HL-60/S4 (cell line): ENCODE data around the gene TAF9B.
"Not testable (repeated sequence)": the region's sequence is repeated elsewhere in the genome, so short reads cannot be mapped to it uniquely, and the experiment has no call there.

Source experiments
- in situ Hi-C: fragments of 300-500 bp; cut with MboI; formaldehyde crosslinking; loops from 2 replicates; pipeline ENCODE4 v1.14.3; 2022; ENCODE audit warnings: low sequenced_read_pairs

TAF9B gene, protein sequence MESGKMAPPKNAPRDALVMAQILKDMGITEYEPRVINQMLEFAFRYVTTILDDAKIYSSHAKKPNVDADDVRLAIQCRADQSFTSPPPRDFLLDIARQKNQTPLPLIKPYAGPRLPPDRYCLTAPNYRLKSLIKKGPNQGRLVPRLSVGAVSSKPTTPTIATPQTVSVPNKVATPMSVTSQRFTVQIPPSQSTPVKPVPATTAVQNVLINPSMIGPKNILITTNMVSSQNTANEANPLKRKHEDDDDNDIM

DNA sequence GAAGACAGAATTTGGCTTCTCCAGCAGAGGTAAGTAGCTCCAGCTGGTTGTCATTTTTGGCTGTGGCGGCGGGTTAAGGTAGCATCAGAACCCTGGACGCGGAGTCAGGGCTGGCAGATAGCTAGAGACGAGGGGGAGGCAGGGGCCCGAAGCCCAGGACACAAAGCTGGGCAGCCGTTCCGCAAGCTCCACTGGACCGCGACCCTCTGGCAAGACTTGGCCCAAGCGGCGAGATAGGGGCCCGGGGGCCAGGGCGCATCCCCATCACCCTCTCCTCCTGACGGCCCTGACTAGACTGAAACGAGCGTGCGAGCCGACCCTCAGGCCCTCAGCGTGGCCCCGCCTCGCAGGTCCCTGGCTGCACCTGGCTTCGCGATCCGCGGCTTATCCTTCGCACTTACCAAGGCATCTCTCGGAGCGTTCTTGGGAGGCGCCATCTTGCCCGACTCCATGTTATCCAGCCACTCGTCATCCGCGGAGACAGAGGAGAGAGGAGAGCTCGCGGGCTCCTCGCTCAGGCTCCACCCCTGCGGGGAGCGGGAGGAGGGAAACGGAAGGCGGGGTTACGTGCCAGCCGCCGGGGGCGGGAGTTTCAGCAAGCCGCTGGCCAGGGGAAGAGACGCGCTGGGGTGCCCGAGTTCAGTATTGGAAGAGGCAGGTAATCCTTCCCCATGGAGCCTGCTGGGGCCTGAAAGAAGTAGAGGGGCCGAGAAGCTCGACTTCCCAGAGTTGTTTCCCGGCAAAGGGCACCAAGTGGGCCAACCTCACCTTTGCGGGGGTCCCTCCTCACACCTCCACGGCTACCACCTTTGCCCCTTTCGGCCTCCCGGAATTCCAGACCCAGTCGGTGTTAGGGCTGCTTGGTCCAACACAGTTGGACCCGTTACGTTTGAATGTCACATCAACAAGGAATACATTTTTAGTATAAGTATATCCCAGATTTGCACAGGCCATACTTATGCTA lies at the start of gene TAF9B:
Gene TAF9B, minus strand, starts transcription at position 491 of the 964 bp plus-strand sequence. Its CDS starts 39 bp downstream, at position 452.
- in situ Hi-C loops, result no loop called here

DNA sequence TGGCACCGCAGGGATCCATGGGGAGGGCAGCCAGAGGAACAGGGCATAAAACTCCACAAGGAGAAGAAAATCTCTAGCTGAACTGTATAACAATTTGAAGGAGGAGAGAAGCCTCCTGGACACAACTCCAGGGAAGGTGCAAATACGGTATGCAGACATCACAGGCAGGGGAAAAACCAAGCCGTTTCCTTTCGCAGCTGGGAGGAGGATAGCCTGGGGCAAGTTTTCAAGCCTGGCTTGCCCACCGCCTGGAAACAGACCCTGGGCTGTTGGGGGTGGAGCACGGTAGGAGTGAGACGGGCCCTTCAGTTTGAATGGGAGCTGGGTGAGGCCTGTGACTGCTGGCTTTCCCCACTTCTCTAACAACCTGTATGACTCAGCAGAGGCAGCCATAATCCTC lies 43.4 kb upstream of the TAF9B start:
- in situ Hi-C loops, result no loop called here

DNA sequence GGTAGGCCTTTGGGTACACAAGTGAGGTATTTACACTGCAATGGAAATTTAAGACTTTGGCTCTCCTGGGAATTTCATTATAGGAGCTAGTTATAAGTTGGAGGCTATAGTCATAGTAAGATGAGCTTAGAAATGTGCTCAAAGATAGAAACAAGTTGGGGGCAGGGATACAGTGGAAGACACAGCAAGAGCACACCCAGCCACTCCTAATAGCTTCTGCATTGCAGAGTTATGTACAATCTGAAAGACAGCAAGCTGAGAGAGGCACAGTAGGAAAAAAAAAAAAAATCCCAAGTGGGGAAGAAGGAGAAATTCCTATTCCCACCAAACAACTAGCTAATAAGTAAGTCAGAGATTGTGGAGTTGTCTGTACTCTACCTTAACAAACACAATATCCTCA lies 41.9 kb upstream of the TAF9B start:
- in situ Hi-C loops, result no loop called here

DNA sequence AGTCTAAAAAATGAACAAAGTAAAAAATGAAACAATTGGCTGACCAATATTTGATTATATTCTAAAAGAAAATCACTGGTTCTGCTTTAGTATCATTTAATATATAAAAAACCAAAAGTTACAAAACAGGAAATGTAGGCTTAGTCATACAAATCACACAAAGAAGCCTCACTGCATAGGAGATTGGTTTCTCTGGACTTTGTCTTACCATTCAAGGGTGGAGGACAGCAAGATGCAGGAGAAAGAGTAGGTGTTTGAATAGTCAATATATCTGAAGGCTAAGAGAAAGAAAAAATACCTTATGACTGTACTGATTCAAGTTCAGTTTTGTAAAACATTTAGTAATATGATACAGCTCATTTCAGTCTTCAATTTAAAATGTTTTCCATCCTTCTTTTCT lies 28.6 kb upstream of the TAF9B start:
- in situ Hi-C loops, result no loop called here

DNA sequence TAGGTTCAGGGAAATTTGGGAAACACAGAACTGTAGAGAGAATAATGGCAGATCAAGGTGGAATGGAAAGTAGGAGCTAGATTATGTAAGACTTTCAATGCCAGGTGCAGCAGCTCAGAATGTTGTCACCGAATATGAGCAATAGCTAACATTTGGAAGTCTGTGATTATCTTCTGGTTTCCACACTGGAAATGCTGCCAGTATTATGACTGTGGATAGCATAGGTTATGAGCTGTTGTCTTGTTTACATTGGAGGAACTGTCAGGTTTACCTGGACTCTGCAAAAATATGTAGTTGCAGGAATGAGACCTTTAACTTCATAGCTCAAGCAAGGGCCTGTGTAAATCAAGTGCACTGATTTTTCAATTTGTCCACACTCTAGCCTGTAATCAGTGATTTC lies 26.0 kb upstream of the TAF9B start:
- in situ Hi-C loops, result no loop called here

DNA sequence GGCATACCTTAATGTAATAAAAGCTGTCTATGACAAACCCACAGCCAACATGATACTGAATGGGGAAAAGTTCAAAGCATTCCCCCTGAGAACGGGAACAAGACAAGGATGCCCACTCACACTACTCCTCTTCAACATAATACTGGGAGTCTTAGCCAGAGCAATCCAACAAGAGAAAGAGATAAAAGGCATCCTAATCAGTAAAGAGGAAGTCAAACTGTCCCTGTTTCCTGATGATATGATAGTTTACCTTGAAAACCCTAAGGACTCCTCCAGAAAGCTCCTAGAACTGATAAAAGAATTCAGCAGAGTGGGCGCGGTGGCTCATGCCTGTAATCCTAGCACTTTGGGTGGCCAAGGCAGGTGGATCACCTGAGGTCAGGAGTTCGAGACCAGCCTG lies 23.7 kb upstream of the TAF9B start:
- in situ Hi-C loops, result not testable (repeated sequence)

DNA sequence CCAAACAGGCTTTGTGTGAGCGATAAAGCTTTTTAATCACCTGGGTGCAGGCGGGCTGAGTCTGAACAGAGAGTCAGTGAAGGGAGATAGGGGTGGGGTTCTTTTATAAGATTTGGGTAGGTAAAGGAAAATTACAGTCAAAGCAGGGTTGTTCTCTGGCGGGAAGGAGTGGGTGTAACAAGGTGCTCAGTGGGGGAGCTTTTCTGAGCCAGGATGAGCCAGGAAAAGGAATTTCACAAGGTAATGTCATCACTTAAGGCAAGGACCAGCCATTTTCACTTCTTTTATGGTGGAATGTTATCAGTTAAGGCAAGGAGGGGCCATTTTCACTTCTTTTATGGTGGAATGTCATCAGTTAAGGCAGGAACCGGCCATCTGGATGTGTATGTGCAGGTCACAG lies 21.3 kb upstream of the TAF9B start:
- in situ Hi-C loops, result not testable (repeated sequence)

DNA sequence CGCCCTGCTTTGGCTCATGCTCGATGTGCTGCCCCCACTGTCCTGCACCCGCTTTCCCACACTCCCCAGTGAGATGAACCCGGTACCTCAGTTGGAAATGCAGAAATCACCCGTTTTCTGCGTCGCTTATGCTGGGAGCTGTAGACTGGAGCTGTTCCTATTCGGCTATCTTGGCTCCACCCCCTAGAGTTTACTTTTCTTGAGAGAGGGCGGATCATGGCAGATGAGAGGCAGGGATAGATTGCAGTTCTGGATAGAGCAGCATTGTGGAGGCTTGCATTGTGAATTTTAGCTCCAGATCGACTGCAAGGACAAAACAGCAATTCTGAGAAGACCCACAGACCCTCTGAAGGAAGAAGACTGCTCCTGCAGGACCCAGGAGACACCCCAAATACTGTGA lies 18.4 kb upstream of the TAF9B start:
- in situ Hi-C loops, result not testable (repeated sequence)

DNA sequence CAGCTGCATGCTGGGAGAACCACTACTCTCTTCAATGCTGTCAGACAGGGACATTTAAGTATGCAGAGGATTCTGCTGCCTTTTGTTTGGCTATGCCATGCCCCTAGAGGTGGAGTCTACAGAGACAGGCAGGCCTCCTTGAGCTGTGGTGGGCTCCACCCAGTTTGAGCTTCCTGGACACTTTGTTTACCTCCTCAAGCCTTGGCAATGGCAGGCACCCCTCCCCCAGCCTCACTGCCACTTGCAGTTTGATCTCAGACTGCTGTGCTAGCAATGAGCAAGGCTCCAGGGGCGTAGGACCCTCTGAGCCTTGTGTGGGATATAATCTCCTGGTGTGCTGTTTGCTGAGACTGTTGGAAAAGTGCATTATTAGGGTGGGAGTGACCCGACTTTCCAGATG lies 17.9 kb upstream of the TAF9B start:
- in situ Hi-C loops, result not testable (repeated sequence)

DNA sequence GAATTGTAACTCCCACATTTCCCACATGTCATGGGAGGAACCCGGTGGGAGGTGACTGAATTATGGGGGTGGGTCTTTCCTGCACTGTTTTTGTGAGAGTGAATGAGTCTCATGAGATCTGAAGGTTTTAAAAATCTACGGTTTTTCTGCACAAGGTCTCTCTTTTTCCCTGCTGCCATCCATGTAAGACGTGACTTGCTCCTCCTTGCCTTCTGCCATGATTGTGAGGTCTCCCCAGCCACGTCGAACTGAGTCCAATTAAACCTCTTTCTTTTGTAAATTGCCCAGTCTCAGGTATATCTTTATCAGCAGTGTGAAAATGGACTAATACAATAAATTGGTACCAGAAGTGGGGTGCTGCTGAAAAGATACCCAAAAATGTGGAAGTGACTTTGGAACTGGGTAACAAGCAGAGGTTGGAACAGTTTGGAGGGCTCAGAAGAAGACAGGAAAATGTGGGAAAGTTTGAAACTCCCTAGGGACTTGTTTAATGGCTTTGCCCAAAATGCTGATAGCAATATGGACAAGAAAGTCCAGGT lies 7.6 kb upstream of the TAF9B start:
- in situ Hi-C loops, result not testable (repeated sequence)

DNA sequence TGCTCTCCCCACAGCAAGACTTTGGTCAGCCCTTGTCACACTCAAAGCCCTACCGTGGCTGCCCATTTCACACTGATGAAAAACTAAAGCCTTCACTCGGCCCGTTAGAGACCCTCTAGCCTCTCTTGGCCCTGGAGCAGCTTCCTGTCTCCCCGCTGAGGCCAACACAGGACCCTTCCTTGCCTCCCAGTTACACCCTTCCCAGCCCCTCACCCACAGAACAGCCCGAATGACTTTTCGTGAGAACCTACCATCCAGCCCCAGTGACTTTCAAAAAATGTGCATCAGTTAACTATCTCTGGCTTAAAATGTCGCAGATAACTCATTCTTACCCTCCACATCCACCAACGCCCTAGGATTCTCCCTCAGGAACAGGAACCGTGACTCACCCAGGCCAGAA lies 756 bp upstream of the TAF9B start:
- in situ Hi-C loops, result no loop called here

DNA sequence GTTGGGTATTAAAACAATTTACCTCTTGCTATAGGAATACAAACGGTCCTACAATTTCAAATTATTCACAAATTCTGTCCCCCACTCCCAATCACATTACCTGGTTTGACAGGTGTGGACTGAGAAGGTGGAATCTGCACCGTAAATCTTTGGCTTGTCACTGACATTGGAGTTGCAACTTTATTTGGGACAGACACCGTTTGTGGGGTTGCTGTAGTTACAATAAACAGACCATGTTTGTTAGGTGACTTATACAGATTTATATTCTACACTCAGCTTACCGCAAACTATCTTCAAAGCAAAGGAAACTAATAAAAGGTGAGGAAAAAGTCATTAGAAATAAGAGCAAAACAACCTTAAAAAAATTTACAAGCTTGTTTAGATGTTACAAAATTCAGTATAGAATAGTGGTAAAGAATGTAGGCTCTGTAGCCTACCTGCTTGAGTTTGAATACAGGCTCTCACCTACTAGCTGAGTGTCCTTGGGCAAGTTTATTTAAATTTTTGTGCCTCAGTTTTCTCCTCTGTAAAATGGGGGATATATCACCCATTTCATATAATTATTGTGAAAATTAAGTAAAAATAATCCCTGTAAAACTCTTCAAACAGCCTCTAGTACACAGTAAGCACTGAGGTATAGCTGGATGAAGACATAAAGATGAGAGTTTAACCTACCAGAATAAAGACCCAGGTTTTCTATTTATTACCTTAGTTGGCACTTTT lies 6.1 kb downstream of the TAF9B start:
- in situ Hi-C loops, result no loop called here

DNA sequence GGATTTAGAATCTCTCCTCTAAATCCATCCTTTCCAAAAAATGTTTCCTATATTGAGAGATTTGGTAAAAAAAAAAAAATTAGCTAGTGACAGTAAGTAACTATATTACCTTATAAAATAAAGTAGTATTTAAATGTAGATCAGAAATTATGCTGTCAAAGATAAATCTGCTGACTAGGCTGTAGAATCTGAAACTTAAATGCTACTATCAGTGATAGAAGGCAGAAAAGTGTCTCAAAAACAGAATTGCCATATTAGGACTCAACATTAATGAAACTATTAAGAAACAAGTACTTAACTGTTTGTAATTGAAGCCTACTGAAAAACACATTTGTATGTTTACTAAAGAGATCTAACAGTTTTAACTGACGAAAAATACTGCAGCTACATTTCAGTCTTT lies 8.3 kb downstream of the TAF9B start:
- in situ Hi-C loops, result no loop called here

DNA sequence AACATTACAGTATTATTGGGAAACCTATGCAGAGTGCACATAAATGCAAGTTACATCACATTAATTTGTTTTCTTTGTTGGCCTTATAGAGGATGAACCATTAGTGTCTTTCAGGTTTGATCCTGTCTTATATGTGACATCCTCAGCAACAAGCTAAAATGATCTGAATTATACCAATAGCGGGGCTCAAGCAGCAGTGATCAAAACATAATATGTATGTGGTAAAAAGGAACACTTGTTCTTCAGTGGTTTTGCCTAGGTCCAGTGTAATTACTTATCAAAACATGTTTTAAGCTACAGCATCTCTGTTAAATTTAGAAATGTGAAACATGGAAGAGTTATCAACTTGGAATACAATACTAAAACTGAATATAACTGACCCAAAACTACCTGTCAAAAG lies 9.1 kb downstream of the TAF9B start:
- in situ Hi-C loops, result no loop called here

DNA sequence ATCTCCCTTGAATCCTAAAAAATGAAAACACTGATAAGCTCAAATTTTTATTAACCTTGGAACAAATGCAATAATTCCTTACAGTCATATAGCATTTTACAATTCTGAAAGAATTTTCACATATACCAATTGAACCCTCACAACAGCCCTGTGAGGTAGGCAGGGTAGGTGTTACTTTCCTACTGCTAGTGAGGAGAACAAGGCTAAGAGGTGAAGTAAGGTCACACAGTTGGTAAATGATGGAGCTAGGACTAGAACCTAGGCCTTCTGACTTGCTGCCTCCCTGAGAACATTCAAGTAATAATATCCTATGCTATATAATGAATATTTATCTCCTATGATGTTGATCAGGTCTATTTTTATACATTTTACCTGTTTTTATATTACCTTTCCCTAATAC lies 9.7 kb downstream of the TAF9B start:
- in situ Hi-C loops, result no loop called here

DNA sequence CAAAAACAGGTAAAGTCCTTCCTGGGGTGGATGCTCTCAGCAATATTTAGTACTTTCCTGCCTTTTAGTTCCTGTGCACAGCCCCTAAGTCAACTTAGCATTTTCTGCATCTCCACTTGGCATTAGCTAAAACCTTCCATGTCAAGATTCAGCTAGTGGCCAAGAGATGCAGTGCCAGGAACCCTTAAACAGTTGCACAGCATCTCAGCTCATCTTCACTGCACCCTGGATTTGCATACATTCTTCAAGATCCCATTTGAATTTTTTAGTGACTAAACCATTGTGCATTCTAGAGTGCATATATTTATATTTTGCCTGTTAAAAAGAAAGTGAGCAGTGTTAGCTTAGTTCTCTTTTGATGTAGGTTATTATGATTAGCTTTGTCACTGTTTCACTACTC lies 13.7 kb downstream of the TAF9B start:
- in situ Hi-C loops, result not testable (repeated sequence)

DNA sequence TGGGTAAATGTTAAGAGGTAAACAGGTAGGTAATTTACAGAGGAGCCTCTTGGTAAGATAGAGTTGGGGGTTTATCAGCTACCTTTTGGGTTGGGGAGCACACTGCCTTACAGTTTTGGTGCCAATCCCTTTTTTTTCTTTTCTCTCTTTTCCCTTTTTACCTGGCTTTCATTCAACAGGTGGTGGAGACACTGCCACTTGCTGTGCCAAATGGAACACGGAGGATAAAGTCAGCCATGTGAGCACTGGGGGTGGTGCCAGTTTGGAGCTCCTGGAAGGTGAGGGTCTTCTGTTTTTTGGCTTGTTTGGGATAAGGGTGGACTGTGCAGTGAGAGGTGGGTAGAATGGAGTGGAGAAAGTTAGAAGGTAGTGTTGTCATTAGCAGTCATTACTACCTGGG lies 14.3 kb downstream of the TAF9B start:
- in situ Hi-C loops, result no loop called here

DNA sequence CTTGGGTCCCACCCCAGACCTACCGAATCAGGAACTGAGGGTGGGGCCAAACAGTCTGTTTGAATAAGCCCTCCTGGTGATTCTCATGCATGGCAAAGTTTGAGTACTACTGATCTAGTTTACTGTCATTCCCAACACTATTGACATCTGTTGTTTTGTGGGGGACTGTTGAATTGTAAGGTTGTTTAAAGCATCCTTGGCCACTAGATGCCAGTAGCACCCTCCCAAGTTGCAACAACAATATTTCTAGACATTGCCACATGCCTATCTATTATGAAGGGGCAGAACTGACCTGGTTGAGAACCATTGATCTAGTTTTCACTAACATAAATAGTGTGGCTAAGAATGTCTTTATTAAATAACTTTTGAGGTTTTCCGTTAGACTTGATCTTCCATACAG lies 15.1 kb downstream of the TAF9B start:
- in situ Hi-C loops, result no loop called here

DNA sequence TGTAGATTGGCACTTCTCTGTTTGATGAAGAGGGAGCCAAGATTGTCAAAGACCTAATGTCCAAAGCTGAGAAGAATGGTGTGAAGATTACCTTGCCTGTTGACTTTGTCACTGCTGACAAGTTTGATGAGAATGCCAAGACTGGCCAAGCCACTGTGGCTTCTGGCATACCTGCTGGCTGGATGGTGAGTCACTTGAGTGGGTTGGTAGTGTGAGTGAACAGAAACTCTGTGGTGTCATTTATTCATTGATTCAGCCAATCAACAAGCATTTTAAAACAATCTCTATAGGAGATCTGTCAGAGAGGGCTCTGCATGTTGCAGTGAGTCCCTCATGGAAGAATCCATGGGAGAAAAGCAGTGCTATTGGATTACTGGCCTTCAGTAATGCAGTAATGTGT lies 16.3 kb downstream of the TAF9B start:
- in situ Hi-C loops, result no loop called here

DNA sequence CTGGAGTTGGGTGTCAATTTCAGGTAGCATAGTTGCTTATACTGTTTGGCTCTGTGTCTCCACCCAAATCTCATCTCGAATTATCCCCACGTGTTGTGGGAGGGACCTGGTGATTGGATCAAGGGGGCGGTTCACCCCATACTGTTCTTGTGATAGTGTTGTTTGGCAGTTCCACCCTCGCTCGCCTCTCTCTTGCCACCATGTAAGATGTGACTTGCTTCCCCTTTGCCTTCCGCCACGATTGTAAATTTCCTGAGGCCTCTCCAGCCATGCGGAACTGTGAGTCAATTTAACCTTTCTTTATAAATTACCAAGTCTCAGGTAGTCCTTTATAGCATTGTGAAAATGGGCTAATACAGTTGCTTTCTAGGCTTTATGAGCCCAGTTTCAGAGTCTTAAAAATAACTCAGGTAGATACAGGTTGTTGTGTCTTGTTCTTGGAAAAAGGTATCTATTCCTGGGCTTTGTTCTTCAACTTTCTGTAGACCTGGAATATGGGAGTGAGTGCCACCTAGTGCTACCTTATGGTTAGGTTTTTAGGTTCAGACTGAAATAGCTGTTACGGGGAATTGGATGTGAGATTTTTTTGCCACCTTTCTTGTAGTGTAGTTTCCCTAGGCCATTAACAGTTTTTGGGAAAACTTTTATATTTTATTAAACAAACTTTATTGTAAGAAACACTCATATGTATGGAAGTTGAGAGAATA lies 19.8 kb downstream of the TAF9B start:
- in situ Hi-C loops, result no loop called here

DNA sequence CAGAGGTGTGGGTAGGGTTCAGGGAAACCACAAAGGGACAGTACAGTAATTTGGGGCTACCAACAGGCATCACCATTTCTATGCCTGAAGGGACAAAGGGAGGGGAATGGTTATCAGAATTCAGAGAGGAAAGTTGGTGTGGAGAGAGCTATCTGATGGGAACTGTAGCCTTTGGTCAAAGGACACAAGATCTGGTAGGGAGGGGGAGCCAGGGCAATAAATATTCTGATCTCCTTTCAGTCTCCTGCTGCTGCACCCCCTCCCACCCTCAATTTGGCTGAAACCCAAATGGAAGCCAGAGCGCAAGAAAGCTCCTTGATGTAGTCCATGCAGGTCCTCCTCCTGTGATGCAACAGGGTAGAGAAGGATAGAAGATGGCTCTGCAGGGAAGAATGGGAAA lies 20.8 kb downstream of the TAF9B start:
- in situ Hi-C loops, result no loop called here
